Measurements from ENCODE around the gene RNF217.

DNA sequence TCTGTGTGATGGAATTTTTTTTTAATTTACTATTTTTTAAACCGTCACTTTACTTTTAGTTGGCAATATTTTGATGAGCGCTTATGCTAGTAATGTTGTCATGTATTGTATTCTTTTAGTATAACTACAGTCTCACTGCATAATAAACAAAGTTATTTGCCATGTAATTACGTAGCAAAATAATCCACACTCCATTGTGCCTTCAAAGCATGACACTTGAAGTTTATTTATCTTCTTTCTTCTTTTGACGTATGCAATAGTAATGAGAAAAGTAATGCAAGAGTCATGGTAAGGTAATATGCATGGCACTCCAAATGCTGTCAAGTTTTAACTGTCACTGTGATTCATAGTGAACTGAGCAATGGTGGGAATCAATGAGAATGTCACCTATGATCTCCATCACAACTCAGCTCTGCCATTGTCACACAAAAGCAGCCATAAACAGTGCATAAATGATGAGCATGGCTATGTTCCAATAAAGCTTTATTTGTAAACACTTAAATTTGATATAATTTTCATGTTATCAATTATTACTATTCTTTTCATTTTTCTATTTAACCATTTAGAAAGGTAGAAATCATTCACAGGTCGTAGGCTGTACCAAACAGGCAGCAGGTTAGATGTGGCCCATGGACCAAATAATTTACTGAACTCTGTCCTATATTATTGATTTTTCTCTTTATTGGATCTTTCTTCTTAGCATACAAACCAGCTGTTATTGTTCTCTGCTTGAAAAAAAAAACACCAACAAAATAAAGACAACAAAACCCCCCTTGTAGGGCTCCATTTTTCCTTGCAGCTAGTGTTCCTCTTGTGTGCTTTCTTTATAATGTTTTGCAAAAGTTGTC, 27.1 kb downstream of the RNF217 start:
- TF ChIP-seq, protein P1, sequence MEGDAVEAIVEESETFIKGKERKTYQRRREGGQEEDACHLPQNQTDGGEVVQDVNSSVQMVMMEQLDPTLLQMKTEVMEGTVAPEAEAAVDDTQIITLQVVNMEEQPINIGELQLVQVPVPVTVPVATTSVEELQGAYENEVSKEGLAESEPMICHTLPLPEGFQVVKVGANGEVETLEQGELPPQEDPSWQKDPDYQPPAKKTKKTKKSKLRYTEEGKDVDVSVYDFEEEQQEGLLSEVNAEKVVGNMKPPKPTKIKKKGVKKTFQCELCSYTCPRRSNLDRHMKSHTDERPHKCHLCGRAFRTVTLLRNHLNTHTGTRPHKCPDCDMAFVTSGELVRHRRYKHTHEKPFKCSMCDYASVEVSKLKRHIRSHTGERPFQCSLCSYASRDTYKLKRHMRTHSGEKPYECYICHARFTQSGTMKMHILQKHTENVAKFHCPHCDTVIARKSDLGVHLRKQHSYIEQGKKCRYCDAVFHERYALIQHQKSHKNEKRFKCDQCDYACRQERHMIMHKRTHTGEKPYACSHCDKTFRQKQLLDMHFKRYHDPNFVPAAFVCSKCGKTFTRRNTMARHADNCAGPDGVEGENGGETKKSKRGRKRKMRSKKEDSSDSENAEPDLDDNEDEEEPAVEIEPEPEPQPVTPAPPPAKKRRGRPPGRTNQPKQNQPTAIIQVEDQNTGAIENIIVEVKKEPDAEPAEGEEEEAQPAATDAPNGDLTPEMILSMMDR (IDR thresholded peaks at IDR 0.05) = no peak
- TF ChIP-seq POLR2AphosphoS5 (IDR thresholded peaks at IDR 0.05) (no peak), EP300 (IDR thresholded peaks at IDR 0.05) (no peak)
